Central memory CD4-positive, alpha-beta T cell (primary cell): ENCODE results near the gene SPHK2.
"Not testable (repeated sequence)": the region's sequence is repeated elsewhere in the genome, so short reads cannot be mapped to it uniquely, and the experiment has no call there.

Experiments
- DNase-seq: peaks from one replicate; pipeline ENCODE4 v3.0.0; 2022

SPHK2 gene

DNA sequence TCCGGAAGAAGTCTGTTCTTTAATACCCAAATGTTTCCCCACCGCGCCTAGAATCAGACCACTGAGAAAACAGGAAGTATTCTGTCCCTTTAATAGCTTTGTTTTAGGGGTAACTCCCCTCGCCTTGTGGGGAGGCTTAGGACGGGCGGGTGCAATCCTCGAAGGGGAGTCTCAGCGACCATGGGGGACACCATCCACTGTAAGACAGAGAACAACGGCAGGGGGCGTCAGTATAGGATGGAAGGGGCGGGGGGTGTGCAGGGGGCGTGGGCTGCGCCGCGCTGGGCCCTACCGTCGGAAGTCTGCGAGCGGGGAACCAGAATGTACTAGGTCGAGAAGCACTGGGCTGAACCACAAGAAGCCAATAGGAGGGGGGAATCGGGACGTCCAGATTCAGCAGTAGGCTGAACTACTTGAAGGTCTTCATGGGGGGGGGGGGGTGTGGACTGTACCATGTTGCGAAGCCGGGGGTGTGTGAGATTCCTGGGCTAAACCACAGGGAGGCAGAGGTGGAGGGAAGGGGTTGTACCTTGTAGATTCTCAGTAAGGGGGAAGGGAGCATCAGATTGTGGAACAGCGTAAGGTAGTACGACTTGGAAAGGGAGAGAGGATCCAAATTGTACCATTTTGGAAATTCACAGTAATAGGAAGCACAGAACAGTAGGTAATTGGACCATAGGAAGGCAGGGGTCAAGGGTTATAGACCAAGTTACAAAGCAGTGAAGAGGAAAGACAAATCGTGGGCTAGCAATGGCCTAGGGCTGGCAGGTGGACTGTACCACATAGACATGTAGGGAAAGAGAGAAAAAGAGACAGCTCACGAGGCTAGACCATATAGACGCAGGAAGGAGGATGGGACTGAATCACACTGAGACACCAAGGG is 18.9 kb downstream of the SPHK2 start:
- DNase-seq: peak; percentile 92

DNA sequence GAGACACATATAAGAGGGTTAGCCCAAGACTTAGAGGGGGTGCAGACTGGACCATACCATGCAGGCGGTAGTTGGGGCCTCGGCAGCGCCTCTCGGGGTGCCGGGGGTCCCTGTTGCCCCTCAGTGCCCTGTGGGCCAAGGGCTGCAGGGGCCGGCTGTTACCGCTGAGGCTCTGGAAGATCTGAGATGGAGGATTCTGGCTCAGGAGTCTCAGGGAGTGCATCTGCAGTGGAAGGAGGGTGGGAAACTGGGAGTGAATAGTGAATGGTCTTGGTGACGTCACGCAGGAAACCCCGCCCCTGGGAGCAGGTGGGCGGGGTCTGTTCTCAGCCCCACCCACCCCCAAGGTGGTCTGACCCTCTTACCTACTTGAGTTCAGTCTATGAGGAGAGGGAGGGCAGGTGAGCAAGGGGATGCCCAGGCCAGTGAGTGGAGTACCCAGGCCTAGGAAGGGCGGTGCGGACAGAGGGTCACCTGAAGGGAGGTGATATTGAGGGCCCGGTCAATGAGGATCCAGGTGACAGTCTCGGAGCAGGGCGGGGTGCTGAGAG is 19.6 kb downstream of the SPHK2 start:
- no peak for DNase-seq

DNA sequence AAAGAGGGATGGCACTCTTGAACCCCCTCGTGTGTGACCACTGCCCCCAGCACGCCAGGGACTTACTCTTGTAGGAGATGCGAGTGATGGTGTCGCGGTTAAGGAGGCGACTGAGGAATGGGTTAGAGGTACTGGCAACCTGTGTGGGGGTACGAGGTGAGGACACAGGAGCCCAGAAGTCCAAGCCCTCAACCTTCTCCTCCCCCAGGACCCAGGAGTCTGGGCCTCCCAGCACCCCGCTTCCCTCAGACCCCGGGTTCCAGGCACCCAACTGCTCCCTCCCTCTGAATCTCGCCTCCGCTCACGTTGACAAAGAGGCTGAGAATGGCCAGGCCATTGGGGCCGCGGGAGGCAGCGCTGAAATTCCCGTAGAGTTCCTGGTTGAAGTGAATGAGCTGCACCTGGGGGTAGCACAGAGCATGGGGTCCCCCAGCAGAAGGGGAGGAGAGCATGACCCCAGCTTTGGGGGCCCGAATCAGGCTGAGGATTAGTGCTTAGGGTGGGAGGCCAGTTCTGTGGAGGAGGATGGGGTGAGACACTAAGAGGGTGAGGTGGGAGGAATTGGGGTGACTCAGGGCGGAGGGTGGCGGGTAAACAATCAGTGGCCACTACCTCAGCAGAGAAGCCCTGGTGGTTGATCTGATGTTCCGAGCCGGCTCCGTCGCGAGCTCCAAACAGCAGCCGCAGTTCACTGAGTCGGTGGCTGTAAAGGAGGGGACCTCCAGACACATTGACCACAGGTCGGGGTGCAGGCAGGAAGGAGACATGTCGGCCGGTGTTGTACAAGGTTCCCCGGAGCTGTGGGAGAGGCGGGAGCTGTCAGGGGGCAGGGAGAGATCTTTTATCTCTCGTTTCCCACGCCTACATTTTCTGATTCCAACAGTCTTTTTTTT is 20.4 kb downstream of the SPHK2 start:
- no peak for DNase-seq

DNA sequence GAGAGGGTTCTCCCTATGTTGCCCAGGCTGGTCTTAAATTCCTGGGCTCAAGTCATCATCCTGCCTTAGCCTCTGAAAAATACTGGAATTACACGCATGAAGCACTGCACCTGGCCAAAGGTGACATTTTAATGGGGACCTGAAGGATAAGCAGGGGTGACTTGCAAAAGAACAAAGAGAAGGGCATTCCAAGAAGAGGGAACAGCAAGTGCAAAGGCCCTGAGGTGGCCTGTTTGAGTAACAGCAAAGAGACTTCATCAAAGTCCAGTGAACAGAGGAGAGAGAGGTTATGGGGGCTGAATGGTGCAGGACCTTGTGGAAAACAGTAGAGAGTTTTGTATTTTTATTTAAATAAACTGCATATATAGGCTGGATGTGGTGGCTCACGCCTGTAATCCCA is 22.5 kb downstream of the SPHK2 start:
- no peak for DNase-seq

DNA sequence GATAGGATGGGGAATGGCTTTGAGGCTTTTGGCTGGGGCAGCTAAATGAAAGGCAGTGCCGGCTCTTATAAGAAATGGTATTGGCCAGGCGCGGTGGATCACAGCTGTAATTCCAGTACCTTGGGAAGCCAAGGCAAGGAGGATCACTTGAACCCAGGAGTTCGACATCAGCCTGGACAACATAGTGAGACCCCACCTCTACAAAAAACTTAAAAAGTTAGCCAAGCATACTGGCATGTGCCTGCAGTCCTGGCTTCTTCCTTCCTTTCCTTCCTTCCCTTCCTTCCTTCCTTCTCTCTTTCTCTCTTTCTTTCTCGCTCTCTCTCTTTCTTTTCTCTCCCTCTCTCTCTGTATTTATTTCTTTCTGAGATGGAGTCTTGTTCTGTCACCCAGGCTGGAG is 23.6 kb downstream of the SPHK2 start:
- DNase-seq: no peak

DNA sequence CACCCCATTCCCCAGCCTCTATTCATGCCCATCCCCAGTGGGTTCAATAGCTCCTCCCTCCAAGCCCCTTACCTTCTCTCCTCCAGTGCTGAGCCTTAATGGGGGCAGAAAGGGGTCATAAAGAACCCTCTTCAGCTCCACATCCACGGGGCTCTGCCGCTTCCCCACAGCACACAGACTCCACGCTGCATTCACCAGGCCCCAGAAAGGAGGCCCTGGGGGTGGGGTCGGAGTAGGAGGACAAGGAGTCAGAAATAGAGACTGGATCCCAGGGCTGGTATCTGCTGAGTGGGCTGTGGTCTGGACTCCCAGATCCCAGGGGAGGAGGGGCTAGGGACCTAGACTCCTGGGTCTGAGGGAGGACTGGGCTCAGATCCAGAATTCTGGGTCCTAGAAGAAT is 25.0 kb downstream of the SPHK2 start:
- no peak for DNase-seq

DNA sequence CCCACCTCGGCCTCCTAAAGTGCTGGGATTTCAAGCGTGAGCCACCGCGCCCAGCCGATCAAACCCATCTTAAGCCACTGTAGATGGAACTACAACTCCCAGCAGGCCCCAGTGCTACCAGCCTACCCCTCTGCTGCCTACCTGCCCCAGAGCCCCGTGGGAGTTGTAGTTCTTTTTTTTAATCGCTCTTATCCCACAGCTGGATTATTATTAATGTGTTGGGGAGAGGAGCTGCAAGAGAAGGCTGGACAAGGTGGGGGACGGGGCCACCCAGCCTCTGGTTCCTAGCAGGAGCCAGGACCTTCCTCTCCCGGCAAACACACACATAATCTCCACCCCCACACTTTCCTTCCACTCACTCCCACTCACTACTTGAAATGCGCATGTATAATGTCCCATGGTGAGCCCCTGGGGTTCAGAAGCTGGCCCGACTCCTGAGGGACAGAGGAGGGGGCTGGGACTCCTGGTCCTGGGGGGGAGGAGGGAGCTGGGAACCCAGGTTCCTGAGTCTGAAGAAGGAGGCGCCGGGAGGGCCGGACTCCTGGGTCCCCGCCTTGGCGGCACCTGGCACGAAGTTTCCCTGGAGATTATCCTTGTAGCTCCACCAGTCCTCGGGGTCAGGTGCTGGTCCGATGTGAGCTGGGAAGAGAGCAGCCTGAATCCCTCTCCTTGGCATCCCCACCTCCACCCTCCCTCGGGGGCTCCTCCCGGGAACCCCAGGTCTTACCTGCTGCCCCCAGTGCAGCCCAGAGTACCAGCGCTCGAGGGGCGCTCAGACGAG is 25.7 kb downstream of the SPHK2 start:
- DNase-seq: peak; percentile 73

DNA sequence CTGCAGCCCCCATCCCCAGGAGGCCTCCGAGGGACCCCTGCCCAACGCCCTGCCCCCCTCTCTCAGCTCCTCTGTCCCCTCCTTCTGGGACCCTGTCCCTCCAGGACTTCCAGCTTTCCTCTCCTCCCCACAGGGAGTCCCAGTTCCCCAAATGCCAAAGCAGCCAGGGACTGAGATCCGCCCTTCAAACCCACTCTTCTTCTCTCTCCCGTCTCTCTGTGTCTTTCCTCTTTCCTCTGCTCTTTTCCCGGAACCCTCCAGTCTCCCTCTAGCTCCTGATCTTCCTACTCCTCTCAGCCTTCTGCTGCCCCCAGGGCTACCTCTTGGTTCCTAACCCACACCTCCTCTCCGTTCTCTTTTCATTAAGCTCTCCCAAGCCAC is 26.3 kb downstream of the SPHK2 start:
- DNase-seq: no peak

DNA sequence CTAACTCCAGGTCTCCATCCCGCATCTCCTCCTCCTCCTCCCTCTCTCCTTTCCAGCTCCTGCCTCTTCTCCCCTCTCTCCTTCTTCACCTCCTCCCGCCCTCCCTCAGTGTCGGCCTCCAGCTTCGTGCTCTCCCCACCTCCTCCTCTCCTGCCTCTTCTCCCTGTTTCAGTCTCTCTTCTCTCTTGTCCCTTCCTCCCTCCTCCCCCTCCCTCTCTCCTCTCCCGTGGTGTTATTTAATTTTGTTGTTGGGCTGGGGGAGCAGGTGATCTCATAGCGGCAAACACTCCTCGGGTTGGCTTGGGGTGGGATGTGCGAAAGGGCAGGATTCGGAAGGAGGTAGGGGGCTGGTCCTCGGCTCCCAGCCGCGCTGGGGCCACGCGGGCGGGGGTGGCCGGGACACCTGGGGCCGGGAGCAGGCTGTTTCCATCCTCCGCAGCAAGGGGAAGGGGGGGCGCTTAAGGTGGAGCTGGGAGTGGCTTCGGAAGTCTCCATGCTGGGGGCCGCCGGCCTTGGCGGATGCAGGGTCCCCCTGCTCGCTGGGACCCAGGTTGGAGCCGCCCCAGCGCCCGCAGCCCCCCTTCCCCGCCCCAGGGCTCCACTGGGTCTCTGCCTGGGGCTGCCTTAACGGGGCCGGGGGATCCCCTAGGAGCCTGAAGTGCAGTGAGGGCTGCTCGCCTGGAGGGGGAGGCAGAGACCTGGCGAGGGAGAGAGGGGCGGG is 26.9 kb downstream of the SPHK2 start, which contains the start of gene CA11:
CA11 (minus strand) TSS at position 187 of the 721 bp plus-strand sequence. CDS start 555 bp downstream, outside the sequence.
- peak; percentile 91 for DNase-seq

DNA sequence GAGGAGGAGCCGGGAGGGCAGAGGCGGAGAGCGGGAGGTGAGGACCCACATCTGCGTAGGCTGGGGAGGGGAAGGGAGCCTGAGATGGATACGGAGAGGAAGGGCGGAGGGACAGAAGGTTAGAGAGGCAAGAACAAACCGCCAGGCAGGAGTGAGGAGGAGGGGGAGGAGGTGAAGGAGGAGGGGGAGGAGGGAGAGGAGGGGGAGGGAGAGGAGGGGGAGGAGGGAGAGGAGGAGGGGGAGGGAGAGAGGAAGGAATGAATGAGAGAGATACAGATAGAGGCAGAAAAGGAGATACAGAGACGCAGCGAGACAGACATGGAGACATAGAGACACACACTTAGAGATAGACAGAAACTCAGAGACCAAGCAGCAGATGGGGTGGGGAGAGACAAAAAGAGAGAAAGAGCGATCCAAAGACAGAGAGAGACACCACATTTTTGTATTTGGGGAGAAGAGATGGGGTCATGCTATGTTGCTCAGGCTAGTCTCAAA is 27.5 kb downstream of the SPHK2 start:
- DNase-seq: no peak

DNA sequence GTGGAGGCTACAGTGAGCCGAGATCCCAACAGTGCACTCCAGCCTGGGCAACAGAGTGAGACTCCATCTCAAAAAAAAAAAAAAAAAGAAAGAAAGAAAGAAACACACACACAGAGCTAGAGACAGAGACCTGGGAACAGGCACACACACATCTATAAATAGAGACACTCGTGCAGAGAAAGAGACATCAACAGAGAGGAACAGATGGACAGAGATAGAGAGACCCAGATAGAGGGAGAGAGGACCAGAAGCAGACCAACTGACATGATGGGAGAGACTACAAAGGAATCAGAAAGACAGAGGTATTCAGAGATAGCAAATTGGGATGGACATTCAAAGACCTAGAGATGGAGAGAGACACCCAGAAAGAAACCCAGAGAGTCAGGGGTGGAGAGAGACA is 28.8 kb downstream of the SPHK2 start:
- DNase-seq: no peak

DNA sequence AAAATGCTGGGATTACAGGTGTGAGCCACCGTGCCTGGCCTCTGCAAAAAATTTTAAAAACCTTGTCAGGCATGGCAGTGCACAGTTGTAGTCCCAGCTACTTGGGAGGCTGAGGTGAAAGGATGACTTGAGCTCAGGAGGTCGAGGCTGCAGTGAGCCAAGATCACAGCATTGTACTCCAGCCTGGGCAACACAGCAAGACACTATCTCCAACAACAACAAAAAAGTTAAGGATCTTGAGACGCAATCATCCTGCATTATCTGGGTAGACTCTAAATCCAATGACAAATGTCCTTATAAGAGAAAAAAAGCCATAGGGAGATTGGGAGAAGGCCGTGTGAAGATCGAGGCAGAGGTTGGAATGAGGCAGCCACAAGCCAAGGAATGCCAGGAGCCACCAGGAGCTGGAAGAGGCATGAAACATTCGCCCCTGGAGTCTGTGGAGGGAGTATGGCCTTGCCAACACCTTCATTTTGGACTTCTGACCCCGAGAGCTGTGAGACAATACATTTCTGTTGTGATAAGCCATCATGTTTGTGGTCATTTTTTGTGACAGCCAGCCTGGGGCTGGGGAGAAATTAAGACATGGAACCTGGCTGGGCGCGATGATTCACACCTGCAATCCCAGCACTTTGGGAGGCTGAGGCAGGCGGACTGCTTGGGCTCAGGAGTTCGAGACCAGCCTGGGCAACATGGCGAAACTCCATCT is 31.8 kb downstream of the SPHK2 start:
- no peak for DNase-seq

DNA sequence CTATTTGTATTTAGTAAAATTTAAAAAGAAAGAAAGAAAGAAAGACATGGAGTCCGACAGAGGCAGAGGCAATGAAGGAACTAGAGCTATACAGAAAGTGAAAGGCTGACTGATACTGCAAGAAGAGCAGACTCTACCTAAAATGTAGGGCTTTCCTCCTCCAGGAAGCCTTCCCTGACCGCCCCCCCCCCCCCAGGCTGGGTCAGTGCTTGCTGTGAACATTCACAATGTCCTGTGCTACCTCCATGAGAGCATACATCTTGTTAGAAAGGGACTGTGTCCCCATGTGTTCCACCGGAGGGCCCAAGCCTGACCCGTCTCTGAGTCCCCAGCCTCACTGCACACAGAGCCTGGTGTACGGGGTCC is 32.4 kb downstream of the SPHK2 start:
- no peak for DNase-seq

DNA sequence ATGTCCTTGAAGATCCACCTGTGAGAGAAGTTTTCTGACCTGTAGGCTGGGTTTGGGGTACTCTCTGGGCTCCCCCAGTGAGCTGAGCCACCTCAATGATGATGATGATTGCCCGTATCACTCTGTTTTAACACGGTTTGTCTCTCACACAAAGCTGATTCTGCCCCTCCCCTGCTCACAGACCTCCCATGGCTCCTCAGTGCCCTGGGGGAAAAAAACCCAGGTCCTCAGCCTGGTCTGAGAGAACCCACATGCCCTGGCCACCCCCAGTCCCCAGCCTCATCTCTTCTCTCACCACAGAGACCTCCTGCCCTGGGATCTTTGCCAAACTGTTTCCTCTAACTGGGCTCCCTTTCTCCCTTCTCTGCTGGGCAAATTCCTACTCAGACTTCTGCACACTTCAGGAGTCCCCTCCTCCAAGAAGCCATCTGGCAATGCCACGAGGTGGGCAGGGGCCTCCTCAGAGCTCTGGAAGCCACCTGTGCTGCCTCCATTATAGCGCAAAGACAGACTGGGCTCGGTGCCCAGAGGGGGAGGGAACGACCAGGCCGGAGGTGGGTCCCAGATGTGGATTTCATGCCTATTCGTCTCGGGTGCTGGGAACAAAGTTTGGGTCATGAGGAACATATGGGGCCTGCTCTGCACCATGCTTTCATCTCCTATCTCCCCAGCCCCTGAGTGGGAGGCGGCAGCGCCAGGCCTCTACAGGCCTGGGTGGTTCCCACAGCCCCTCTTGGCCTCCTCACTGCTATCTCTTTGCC is 35.2 kb downstream of the SPHK2 start:
- DNase-seq: no peak

DNA sequence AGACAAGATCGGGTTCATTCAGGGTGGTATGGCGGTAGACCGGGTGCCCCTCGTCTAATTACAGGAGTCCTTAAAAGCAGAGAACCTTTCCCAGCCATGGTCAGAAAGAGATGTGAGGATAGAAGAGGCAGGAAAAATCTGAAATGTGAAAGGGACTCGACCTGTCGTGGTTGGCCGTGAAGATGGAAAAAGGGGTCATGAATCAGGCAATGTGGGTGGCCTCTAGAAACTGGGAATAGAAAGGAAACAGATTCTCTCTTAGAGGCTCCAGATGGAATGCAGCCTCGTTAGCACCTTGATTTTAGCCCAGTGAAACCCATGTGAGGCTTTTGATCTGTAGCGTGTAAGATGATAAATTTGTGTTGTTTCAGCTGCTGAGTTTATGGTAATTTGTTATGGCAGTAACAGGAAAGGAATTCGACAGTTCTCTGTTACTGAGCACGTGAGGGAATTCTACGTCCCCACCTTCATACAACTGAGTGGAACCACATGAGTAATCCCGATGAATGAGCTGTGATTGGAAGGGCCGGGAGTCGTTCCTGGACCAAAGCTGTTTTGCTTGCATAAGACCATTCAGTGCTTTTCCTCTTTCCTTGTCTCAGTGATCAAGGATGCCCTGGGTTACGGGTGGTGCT is 37.7 kb downstream of the SPHK2 start:
- no peak for DNase-seq

DNA sequence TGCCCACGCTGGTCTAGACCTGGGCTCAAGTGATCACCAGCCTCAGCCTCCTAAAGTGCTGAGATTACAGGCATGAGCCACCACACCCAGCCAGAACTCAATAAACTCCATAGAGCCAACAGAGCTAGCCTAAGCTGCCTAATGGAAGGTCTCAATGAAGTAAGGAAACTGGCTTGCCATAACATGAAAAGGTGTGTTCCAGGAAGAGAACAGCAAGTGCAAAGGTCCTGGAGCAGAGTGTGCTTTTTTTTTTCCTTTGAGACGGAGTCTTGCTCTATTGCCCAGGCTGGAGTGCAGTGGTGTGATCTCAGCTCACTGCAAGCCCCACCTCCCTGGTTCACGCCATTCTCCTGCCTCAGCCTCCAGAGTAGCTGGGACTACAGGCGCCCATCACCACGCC is 38.5 kb downstream of the SPHK2 start:
- not testable (repeated sequence) for DNase-seq

DNA sequence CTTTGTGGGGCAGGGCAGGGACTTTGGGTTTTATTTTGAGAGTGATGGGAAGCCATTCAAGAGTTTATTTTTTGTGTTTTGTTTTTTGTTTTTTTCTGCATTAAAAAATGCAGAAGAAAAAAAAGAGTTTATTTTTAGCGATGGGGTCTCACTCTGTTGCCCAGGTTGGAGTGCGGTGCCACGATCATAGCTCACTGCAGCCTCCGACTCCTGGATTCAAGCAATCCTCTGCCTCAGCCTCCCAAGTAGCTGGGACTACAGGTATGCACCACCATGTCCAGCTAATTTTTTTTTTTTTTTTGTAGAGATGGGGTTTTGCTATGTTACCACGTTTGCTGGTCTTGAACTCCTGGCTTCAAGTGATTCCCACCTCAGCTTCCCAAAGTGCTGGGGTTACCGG is 39.2 kb downstream of the SPHK2 start:
- DNase-seq: no peak

DNA sequence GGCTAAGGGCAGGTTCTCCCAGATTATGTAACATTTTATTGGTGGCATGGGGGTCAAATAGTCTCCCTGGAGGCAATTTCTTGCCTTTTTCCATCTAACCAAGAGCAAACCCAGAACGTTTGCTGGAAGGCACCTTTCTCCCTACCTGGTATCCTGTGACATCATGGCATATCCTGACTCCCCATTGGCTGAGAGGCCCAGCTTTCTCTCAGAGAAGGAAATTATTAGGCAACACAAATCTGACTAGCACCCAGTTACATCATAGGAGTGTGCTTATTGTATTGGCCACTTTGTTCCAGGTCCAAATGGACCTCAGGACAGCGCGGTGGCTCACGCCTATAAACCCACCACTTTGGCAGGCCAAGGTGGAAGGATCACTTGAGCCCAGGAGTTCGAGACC is 40.5 kb downstream of the SPHK2 start:
- DNase-seq: no peak

DNA sequence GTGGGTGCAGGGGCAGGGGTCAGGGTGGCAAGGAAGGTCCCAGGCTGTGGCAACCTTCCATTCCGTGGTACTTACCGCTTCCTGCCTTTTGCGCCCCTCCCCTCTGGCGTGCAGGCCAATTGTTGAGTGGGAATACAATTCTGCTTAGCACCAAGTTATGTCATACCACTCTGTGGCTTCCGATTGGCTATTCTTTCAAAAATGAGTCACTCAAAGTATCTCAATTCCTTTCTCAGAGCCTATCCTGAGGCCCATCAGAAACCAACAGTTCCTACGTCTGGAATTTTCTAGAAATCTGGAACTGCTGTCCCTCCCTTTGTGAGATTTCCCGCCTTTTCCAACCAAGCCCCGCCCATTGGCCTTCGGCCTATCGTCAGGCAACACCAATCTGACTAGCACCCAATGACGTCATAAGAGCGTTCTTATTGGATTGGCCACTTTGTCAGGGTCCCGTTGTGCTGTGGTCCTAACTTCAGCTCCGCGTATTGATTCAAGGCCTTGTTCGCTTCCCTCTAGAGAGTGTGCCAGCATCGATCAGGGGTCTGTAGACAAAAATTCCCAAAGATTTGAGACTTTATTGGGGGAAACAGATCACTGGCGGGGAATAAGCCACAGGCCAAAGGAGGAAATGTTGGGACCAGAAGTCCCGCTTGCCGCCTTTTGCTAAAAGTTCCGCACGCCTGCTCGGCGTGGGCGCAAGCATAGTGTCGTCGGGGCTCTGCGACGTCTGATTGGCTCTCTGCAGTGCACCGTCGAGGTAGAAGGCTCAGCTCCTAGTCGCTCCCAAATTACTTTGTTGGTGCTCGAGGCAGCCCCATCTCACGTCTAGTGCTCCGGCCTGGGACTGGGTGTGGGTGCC is 41.8 kb downstream of the SPHK2 start:
- DNase-seq: peak; percentile 81
